GM12875 (cell line): ENCODE data around the gene FAM118B.

Experiments
- H3K4me3 ChIP-seq: one replicate; pipeline ENCODE4 v1.5.1; 2011; ENCODE audit warnings: low read depth, low read length, control low read depth
- TF ChIP-seq, protein P1 (sequence below): IDR thresholded peaks from 2 replicates; pipeline ENCODE4 v1.5.1; 2011; ENCODE audit warnings: low read depth, mild to moderate bottlenecking, control low read depth, inconsistent platforms, low read length, moderate library complexity, borderline replicate concordance; ENCODE audit not compliant: insufficient read depth

Gene FAM118B

DNA sequence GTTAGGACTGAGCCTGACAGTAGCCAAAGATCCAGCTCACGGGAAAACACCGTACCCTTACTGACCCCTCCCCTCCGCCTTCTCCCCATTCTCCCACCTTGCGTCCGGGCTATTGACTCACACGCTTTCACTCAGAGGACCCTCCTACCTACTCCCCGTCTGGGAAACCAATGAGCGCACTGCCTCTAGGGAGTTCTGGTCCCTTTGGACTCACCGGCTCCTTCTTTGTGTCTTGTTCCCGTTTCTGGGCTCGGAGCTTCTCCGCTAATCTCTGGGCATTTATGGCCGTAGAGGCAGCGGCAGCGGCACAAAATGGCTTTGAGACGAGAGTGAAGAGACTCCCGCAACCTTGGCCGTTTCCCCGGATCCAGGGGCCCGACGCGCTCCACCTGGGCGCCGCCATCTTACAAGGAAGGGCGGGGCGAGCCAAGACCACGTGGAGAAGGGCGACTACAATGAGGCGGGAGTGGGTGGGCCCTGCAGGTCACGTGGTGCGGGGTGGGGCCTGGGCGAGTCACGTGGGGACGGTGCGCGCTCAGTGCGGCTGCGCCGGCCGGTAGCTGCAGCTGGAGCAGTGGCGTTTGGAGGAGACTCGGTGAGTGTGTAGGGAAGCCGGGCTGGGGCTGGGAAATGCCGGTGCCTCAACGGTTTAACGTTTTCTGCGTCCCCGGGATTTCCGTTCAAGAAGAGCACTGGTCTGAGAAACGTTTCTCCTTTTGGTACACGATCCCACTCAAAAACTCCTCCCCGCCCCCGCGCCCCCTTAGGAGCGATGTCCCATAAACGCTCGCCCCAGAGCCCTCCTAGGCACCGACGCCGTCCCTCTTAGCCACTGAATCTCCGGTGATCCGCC lies at the start of gene FAM118B, which contains the start of gene RPUSD4:
FAM118B (plus strand) TSS at position 547 of the 853 bp plus-strand sequence. CDS start 23,220 bp downstream, outside the sequence.
RPUSD4 (minus strand) TSS at position 415 of the 853 bp plus-strand sequence; CDS start at position 403, 12 bp downstream.
- peak within 1 kb of the TSS; percentile 62 for H3K4me3 ChIP-seq

DNA sequence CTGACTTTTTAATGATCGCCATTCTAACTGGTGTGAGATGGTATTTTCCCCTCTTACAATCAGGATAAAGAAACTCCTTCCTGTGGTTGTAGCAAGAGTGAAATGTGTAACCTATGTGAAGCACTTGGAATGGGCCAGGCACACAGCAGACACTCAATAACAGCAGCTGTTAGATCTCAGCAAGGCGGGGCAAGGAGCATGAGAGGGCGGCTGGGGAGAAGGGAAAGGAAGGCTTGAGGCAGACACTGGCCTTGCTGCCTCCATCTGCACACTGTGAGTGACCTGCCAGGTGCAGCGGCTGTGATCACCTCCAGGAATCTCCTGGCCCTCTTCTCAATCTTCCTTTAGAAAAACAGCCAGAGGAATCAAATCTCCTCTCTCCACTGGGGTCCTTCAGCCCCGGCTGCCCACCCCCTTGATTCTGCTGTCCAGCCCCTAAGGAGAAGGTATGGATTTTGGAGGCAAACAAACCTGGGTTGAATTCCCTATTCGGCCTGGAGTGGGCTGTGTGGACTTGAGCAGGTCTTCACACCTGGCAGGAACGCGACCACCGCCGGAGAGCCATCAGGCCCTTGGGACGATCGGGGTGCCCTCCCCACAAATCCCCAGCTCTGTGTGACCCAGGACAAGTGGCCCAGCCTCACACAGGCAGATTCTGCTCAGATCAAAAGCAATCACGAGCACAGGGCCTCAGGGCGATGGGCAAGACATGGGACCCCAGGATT lies 49.1 kb upstream of the FAM118B start:
- no peak overlapping the region for H3K4me3 ChIP-seq

More for the DNA sequence above, at the start of gene FAM118B, which contains the start of gene RPUSD4:
- TF ChIP-seq, protein P1, sequence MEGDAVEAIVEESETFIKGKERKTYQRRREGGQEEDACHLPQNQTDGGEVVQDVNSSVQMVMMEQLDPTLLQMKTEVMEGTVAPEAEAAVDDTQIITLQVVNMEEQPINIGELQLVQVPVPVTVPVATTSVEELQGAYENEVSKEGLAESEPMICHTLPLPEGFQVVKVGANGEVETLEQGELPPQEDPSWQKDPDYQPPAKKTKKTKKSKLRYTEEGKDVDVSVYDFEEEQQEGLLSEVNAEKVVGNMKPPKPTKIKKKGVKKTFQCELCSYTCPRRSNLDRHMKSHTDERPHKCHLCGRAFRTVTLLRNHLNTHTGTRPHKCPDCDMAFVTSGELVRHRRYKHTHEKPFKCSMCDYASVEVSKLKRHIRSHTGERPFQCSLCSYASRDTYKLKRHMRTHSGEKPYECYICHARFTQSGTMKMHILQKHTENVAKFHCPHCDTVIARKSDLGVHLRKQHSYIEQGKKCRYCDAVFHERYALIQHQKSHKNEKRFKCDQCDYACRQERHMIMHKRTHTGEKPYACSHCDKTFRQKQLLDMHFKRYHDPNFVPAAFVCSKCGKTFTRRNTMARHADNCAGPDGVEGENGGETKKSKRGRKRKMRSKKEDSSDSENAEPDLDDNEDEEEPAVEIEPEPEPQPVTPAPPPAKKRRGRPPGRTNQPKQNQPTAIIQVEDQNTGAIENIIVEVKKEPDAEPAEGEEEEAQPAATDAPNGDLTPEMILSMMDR: no peak

DNA sequence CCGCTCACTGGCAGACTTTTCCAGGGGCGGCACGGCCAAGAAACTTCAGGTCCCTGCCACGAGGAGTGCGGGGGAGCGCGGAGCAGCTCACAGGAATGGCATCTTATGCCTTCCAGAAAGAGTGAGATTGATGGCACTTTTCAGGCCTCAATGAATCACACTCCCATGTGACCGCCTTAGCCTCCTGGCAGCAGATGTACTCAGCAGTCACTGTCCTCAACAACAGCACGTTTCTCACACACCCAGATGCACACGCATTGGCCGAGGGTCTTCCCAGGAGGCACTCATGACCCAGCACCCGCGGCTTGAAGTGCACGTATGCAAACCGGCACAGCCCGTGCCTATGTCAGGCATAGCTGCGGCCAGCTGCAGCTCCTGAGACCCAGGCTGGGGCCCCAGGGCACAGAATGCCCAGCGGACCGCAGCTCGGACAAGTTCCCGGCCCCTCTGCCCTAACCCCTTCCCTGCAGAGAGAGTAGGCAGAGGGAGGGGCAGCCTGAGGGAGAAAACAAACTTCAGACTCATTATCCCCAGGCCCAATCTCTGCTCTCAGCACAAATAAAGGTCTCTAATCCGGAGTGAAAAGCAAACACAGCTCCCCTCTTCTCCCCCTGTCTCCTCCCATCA lies 48.4 kb upstream of the FAM118B start:
- H3K4me3 ChIP-seq: no peak overlapping the region
- TF ChIP-seq, protein P1: no peak

More for the DNA sequence above, 49.1 kb upstream of the FAM118B start:
- TF ChIP-seq, protein P1: no peak

DNA sequence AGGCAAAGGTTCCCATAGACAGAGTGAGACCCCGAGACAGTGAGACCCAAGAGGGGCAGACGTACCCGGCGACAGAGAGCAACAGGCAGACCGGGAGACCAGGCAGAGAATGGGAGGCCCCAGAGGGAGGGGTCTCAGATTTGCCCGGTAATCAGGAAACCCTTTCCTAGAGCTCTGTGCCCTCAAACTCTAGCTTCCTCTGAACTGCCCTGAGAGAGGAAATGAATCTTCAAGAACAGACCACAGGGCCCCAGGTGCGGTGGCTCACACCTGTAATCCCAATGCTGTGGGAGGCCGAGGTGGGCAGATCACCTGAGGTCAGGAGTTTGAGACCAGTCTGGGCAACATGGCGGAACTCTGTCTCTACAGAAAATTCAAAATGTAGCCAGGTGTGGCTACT lies 47.8 kb upstream of the FAM118B start:
- no peak overlapping the region for H3K4me3 ChIP-seq

DNA sequence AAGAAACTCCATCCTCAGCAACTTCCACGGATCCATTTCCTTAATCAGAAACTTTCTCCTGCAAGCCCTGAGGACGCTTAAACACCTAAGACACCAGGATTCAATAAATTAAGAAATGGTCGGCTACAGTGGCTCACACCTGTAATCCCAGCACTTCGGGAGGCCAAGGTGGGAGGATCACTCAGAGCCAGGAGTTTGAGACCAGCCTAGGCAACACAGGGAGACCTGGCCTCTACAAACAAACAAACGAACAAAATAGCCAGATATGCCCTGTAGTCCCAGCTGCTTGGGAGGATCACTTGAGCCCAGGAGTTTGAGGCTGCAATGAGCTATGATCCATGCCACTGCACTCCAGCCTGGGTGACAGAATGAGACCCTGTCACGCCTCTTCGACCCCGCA lies 46.8 kb upstream of the FAM118B start:
- TF ChIP-seq, protein P1: no peak
- H3K4me3 ChIP-seq: no peak overlapping the region

More for the DNA sequence above, 47.8 kb upstream of the FAM118B start:
- TF ChIP-seq, protein P1: no peak

DNA sequence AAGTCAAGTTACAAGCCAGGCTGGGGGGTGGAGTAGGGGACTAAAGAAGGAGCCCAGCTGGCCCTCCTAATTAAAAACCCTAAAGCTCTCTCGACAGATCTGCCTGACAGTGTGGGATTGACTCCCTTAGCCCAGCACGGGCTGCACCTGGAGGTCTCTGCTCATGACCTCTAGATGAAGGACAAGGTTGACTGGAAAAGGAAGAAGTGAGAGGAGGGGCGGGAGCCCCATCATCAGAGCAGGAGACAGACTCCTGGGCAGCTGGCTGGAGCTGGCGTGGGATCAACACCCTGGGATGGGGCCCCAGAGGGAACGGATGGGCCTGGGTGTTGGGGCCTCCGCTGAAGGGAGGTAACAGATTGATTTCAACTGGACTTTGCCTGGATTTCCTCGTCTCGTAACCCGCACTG lies 46.3 kb upstream of the FAM118B start:
- TF ChIP-seq, protein P1: no peak

More for the DNA sequence above, 46.3 kb upstream of the FAM118B start:
- no peak overlapping the region for H3K4me3 ChIP-seq
